Activated T-helper 2 cell treated with anti-CD3 and anti-CD28 coated beads, Interferon-gamma antibody, Interleukin-2, Interleukin-4, amounts not matched to agents 10 μg/mL and 5 μg/mL and 100 μg/mL, durations not matched to agents 14 hours and 24 hours and 36 hours (primary cell): ENCODE results near the gene KRT35. TPM values are rescaled to one million over a fixed set of nuclear protein-coding genes. Genes with fewer than 3 reads are reported as not detected.

Source experiments
- DNase-seq: peaks from one replicate; pipeline ENCODE4 v3.0.0; 2021; ENCODE audit warnings: low spot score
- H3K27ac Mint-ChIP-seq: one replicate; pipeline ENCODE4 v1.8.0; 2021; ENCODE audit warnings: mixed read lengths
- H3K27me3 Mint-ChIP-seq: one replicate; pipeline ENCODE4 v1.8.0; 2021; ENCODE audit warnings: low read depth, mixed read lengths
- H3K36me3 Mint-ChIP-seq: one replicate; pipeline ENCODE4 v1.8.0; 2021; ENCODE audit warnings: low read depth, mixed read lengths
- H3K4me1 Mint-ChIP-seq: one replicate; pipeline ENCODE4 v1.8.0; 2021; ENCODE audit warnings: low read depth, mixed read lengths
- H3K4me3 Mint-ChIP-seq: one replicate; pipeline ENCODE4 v1.8.0; 2021; ENCODE audit warnings: low read depth, mild to moderate bottlenecking, moderate library complexity, mixed read lengths
- H3K9me3 Mint-ChIP-seq: one replicate; pipeline ENCODE4 v1.8.0; 2021; ENCODE audit warnings: mixed read lengths
- intact Hi-C: fragments of 100-400 bp; cut with micrococcal nuclease; formaldehyde crosslinking; loops from one replicate; pipeline ENCODE4 v1.15.1; 2023
- total RNA-seq: library from RNA; stranded (reverse); gene quantifications from 2 replicates; pipeline ENCODE4 v1.2.3, GENCODE V29; 2022

KRT35 gene
- total RNA-seq, 1 donor from 2014 or later = not detected

DNA sequence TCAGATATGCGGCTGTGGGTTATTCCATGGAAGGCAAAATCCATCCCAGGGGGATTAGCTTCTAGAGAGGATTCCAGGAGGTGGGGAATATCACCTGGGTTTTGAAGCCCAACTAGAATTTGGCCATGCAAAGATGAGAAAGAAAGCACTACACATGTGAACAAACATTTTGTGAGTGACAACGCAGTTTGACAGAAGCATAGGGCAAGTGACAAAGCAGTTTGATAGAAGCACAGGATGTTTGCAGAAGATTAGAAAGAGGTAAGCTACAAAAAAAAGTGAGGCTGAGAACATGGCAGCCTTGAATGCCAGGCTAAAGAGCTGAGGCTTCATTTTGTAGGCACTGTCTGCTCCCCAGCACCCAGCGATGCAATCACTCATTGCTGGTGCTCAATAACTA lies 27.9 kb downstream of the KRT35 start:
- no peaks in the 10 kb centered on the region for H3K36me3 Mint-ChIP-seq
- peaks cover 16% of the 10 kb centered on the region for H3K27me3 Mint-ChIP-seq
- intact Hi-C loops = no loop called here
- no peak overlapping the region for H3K4me3 Mint-ChIP-seq
- H3K27ac Mint-ChIP-seq = no peak overlapping the region
- no peaks in the 10 kb centered on the region for H3K4me1 Mint-ChIP-seq
- H3K9me3 Mint-ChIP-seq = no peaks in the 10 kb centered on the region
- DNase-seq = no peak

- no peak overlapping the region for H3K4me3 Mint-ChIP-seq
- no peaks in the 10 kb centered on the region for H3K36me3 Mint-ChIP-seq
- no peak for DNase-seq
- H3K9me3 Mint-ChIP-seq = no peaks in the 10 kb centered on the region
- H3K27me3 Mint-ChIP-seq = peaks cover 16% of the 10 kb centered on the region
- no peak overlapping the region for H3K27ac Mint-ChIP-seq
- intact Hi-C loops = no loop called here
- no peaks in the 10 kb centered on the region for H3K4me1 Mint-ChIP-seq
Measured at GRCh38 chr17:41452281-41452680, 28.7 kb downstream of the KRT35 start.

- Mint-ChIP-seq H3K36me3 (no peaks in the 10 kb centered on the region), H3K4me1 (no peaks in the 10 kb centered on the region), H3K4me3 (no peak overlapping the region), H3K27ac (no peak overlapping the region), H3K27me3 (peaks cover 16% of the 10 kb centered on the region), H3K9me3 (no peaks in the 10 kb centered on the region)
- intact Hi-C loops = no loop called here
- no peak for DNase-seq
Measured at GRCh38 chr17:41451154-41451728, 29.7 kb downstream of the KRT35 start.

DNA sequence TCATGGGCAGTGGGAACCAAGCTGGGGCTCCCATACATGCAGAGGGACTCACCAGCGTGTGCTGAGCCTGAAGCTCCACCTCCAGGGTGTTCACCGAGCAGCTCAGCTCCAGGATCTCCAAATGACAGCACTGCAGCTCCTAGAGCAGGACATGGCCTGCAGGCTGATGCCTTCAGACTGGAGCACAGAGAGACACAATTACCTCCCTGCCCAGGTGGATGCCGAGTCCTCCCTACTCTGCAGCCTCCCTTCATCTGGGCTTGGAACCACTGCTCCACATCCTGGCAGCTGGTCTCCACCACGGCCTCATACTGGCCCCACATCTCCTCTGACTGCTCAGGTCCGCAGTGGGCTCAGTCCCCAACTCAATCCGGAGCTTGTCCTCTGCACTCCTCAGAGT lies 31.9 kb downstream of the KRT35 start:
- no peaks in the 10 kb centered on the region for H3K36me3 Mint-ChIP-seq
- H3K4me1 Mint-ChIP-seq = no peaks in the 10 kb centered on the region
- peaks cover 13% of the 10 kb centered on the region for H3K27me3 Mint-ChIP-seq
- H3K27ac Mint-ChIP-seq = no peak overlapping the region
- no peak for DNase-seq
- no peaks in the 10 kb centered on the region for H3K9me3 Mint-ChIP-seq
- H3K4me3 Mint-ChIP-seq = no peak overlapping the region
- intact Hi-C loops = no loop called here

DNA sequence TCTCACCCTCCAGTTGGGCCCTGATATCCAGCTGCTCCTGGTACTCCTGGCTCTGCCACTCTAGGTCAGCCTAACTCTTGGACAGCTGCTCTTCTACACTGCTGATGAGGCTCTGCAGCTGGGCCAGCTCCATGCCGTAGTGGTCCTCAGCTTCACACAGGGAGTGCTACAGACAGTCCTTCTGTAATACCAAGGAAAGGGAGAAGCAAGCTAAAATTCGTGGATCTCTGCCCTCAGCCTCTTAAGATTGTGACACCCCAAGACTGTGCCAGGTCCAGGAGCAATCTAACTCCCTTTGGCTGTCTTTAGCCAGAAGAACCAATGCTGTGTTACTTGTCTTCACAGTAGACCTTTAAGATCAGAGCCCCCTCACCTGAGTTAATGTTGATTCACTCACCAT lies 32.4 kb downstream of the KRT35 start:
- no peak for DNase-seq
- no peaks in the 10 kb centered on the region for H3K36me3 Mint-ChIP-seq
- no peaks in the 10 kb centered on the region for H3K9me3 Mint-ChIP-seq
- intact Hi-C loops = no loop called here
- H3K27me3 Mint-ChIP-seq = peaks cover 13% of the 10 kb centered on the region
- no peaks in the 10 kb centered on the region for H3K4me1 Mint-ChIP-seq
- H3K27ac Mint-ChIP-seq = no peak overlapping the region
- H3K4me3 Mint-ChIP-seq = no peak overlapping the region

DNA sequence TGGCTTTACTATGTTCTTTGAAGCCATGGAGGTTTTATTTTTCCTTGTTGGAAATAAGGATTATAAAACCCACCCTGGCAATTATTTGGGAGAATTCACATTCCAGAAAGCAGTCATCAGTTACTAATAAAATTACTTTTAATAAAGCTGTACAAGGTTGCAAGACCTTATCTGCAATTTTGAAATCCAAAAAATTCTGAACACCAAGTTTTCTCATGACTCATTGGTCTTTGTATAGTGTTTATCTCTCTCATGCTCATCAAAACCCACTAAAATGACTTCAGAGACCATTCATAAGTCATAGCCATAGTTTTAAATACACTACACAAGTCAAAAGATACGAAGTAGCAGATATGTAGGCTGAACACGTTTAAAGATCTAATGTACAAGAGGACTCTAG lies 34.1 kb downstream of the KRT35 start:
- intact Hi-C loops = no loop called here
- Mint-ChIP-seq H3K4me3 (no peak overlapping the region), H3K27me3 (peaks cover 10% of the 10 kb centered on the region), H3K36me3 (no peaks in the 10 kb centered on the region), H3K9me3 (no peaks in the 10 kb centered on the region), H3K27ac (no peak overlapping the region), H3K4me1 (no peaks in the 10 kb centered on the region)
- no peak for DNase-seq

GRCh38 chr17:41444640-41445039 lies 36.3 kb downstream of the KRT35 start:
- Mint-ChIP-seq H3K36me3 (no peaks in the 10 kb centered on the region), H3K4me3 (no peak overlapping the region), H3K27me3 (peaks cover 8% of the 10 kb centered on the region), H3K27ac (no peak overlapping the region), H3K4me1 (no peaks in the 10 kb centered on the region), H3K9me3 (no peaks in the 10 kb centered on the region)
- no peak for DNase-seq
- intact Hi-C loops = no loop called here

- Mint-ChIP-seq H3K4me1 (no peaks in the 10 kb centered on the region), H3K9me3 (no peaks in the 10 kb centered on the region), H3K4me3 (no peak overlapping the region), H3K27me3 (peaks cover 9% of the 10 kb centered on the region), H3K27ac (no peak overlapping the region), H3K36me3 (no peaks in the 10 kb centered on the region)
- intact Hi-C loops = no loop called here
- no peak for DNase-seq
Measured at GRCh38 chr17:41444186-41444585, 36.8 kb downstream of the KRT35 start.

- no peak overlapping the region for H3K27ac Mint-ChIP-seq
- peaks cover 6% of the 10 kb centered on the region for H3K27me3 Mint-ChIP-seq
- intact Hi-C loops = no loop called here
- H3K36me3 Mint-ChIP-seq = no peaks in the 10 kb centered on the region
- no peak overlapping the region for H3K4me3 Mint-ChIP-seq
- no peaks in the 10 kb centered on the region for H3K4me1 Mint-ChIP-seq
- DNase-seq = no peak
- H3K9me3 Mint-ChIP-seq = no peaks in the 10 kb centered on the region
Measured at GRCh38 chr17:41442739-41443138, 38.2 kb downstream of the KRT35 start.

DNA sequence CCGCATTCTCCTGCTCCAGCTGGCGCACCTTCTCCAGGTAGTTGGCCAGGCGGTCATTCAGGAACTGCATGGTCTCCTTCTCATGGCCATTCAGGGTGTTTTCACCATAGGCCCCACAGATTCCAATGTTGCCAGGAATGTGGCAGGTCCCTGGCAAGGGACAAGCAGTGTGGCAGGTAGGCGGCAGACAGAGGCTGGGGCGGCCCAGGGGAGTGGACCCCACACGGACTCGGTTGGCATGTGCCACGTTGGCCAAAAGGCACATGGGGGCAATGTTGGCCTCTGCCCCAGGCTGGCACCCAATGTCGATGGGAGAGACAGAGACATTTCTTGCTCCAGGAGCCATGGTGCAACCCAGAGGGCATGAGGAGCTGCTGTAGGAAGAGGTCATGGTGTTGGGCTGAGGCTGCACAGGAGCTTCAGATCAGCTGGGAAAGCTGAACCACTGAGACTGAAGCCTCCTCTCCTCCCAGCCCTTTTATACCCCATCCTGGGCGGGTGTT lies 40.4 kb downstream of the KRT35 start, which contains the start of gene KRT38:
TSS of gene KRT38 (minus strand) at position 453 of the 503 bp plus-strand sequence. CDS start at position 391, 62 bp downstream.
- intact Hi-C loops = no loop called here
- no peaks in the 10 kb centered on the region for H3K36me3 Mint-ChIP-seq
- no peak within 1 kb of the TSS for H3K27ac Mint-ChIP-seq
- peaks cover 10% of the 10 kb centered on the region for H3K27me3 Mint-ChIP-seq
- no peaks in the 10 kb centered on the region for H3K4me1 Mint-ChIP-seq
- no peak for DNase-seq
- no peaks in the 10 kb centered on the region for H3K9me3 Mint-ChIP-seq
- H3K4me3 Mint-ChIP-seq = no peak within 1 kb of the TSS

DNA sequence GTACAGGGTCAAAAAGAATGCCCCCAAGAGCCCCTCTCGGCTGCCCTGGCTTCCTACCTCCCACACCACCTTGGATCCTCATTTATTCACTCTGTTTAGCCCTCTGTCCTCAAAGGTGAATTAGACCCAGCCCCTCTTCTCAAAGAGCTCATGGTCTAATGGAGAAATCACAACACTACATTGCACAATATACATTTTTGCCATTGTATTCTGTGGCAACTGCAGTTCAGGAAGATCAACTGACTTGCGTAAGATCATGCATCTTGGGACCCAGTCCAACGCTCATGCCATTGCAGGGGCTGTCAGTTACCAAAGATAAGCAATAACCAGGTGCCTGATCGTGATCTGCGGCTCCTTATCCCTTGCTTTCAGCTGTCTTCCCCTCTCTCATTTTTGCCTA lies 41.6 kb downstream of the KRT35 start:
- Mint-ChIP-seq H3K4me3 (no peak overlapping the region), H3K27me3 (peaks cover 10% of the 10 kb centered on the region), H3K27ac (no peak overlapping the region), H3K36me3 (no peaks in the 10 kb centered on the region), H3K9me3 (no peaks in the 10 kb centered on the region), H3K4me1 (no peaks in the 10 kb centered on the region)
- intact Hi-C loops = no loop called here
- no peak for DNase-seq

DNA sequence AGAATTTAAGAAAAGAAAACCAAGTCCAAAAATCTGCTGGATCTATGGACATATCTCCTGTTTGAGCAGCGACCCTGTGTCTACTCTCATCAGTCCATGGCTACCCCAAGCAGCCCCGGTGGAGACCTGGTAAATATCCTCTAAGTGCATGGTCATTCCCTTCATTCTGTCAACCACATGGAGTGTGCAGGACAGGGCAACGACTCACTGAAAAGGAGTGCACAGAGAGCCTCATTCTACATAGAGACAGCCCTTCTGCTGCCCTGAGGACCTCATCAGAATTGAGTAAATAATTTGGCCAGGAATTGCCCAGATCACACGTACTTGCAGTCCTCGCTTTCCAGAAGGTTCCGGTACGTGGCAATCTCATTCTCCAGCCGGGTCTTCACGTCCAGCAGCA lies 43.2 kb downstream of the KRT35 start:
- Mint-ChIP-seq H3K4me3 (no peak overlapping the region), H3K27me3 (peaks cover 10% of the 10 kb centered on the region), H3K4me1 (no peaks in the 10 kb centered on the region), H3K27ac (no peak overlapping the region), H3K36me3 (no peaks in the 10 kb centered on the region), H3K9me3 (no peaks in the 10 kb centered on the region)
- DNase-seq = no peak
- intact Hi-C loops = no loop called here

- intact Hi-C loops = no loop called here
- no peaks in the 10 kb centered on the region for H3K4me1 Mint-ChIP-seq
- H3K36me3 Mint-ChIP-seq = no peaks in the 10 kb centered on the region
- H3K4me3 Mint-ChIP-seq = no peak overlapping the region
- no peaks in the 10 kb centered on the region for H3K9me3 Mint-ChIP-seq
- no peak overlapping the region for H3K27ac Mint-ChIP-seq
- H3K27me3 Mint-ChIP-seq = peaks cover 10% of the 10 kb centered on the region
- DNase-seq = no peak
Measured at GRCh38 chr17:41437254-41437653, 43.7 kb downstream of the KRT35 start.

GRCh38 chr17:41434415-41434814 lies 46.5 kb downstream of the KRT35 start:
- Mint-ChIP-seq H3K9me3 (no peaks in the 10 kb centered on the region), H3K4me1 (no peaks in the 10 kb centered on the region), H3K36me3 (no peaks in the 10 kb centered on the region), H3K27ac (no peak overlapping the region), H3K4me3 (no peak overlapping the region), H3K27me3 (peaks cover 8% of the 10 kb centered on the region)
- no peak for DNase-seq
- intact Hi-C loops = no loop called here
